ENCODE data around the gene CYP4F22.
"Not testable (repeated sequence)": the region's sequence is repeated elsewhere in the genome, so short reads cannot be mapped to it uniquely, and the experiment has no call there.

Gene CYP4F22

GRCh38 chr19:15577184-15577771 lies 69.0 kb downstream of the CYP4F22 start:
- DNase-seq, result no peak

DNA sequence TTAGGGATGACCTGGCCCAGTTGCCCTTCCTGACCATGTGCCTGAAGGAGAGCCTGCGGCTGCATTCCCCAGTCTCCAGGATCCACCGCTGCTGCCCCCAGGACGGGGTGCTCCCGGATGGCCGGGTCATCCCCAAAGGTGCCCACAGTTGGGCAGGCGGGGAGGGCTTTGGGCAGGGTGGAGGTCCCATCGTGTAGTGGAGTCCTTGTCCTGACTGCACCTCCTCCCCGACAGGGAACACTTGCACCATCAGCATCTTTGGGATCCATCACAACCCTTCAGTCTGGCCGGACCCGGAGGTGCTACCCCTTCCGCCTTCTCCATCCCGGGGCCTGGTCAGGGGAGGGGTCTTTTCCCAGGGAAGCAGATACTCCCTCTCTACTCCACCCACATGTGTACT lies 75.0 kb downstream of the CYP4F22 start:
- DNase-seq, result no peak

DNA sequence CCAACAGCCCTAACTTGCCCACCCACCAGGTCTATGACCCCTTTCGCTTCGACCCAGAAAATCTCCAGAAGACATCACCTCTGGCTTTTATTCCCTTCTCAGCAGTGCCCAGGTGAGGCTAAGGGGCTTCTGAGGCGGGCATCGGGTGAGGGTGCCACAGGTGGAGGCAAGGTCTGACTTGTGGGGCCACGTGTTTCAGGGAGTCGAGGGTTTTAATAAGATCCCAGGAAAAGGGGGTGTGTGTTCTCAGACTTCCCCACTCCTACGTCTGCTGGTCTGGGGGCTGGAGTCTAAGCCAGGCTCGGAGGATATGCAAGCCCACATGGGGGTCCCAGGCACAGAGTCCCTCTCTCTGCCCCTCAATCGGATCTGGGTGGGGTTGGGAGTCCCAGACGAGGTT lies 75.8 kb downstream of the CYP4F22 start:
- no peak for DNase-seq

GRCh38 chr19:15584541-15585115 lies 76.3 kb downstream of the CYP4F22 start:
- peak; percentile 91 for DNase-seq

GRCh38 chr19:15587663-15588062 lies 79.3 kb downstream of the CYP4F22 start:
- no peak for DNase-seq

GRCh38 chr19:15588265-15588664 lies 79.9 kb downstream of the CYP4F22 start:
- no peak for DNase-seq

DNA sequence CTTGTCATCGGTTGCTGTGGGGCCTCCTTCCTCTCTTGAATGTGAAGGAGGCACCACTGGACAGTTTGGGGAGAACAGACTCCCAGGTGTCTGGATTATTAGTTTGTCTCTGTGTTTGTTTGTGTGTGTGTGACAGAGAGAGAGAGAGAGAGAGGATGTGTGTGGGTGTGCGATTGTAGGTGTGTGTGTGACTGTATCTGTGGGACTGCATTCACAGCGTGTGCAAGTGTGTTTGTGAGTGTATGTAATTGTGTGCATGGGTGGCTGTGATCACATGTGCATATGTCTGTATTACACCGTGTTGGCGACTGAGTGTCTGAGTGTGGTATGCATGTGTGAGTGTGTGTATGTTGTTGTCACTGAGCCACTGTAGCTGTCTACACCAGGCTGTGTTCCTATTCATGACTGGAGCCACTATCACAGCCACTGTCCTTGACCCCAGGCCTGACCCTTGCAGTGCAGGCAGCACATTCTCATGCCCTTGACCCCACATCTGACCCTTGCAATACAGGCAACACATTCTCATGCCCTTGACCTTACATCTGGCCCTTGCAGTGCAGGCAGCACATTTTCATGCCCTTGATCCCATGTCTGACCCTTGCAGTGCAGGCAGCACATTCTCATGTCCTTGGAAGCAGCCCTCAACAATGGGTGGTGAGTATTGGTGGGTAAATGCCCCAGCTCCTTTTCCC lies 81.6 kb downstream of the CYP4F22 start:
- DNase-seq, result no peak

DNA sequence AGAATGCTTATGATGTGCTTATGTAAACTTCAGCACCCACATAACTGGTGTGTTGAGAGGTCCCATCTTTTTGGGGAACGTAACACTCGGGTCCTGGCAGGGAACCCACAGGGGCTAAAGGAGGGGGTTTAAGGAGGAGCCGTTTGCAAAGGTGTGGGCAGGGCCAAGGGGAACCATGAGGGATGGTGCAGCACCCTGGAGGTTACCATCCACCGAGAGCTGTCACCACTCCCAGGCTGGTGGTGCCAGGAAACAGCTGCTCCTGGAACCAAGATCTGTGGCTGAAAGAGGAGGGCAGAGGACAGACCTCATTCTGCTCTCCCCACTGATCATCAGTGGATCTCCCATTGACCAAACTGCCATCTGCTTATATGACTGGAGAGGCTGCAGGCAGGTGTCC lies 83.5 kb downstream of the CYP4F22 start:
- no peak for DNase-seq

- not testable (repeated sequence) for DNase-seq
These were observed 84.2 kb downstream of the CYP4F22 start for GRCh38 chr19:15592506-15592905.

- not testable (repeated sequence) for DNase-seq
These were observed 85.4 kb downstream of the CYP4F22 start for GRCh38 chr19:15593766-15594165.

DNA sequence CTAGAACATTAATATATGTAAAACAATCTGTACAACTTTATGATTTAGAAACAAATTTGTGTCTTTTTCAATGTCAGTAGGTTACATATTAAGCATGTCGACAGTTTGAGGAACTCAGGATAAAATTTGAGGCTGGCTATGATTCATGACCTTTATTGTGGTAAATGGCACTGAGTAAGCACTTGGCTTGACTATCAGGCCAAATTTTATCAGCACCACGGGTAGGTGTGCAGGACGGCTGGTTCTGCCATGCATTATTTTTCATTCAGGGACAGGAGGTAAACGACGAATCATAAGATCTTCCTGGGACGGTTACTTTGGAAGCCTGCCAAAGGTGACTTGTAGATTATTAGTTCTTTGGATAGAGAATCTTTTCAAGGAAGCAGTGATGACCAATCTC lies 86.7 kb downstream of the CYP4F22 start:
- no peak for DNase-seq
